HCEC 1CT (cell line): ENCODE data around the gene MRPS27.

Experiments
- DNase-seq: peaks from one replicate; pipeline ENCODE4 v3.0.0-alpha.2; 2017

MRPS27 gene

DNA sequence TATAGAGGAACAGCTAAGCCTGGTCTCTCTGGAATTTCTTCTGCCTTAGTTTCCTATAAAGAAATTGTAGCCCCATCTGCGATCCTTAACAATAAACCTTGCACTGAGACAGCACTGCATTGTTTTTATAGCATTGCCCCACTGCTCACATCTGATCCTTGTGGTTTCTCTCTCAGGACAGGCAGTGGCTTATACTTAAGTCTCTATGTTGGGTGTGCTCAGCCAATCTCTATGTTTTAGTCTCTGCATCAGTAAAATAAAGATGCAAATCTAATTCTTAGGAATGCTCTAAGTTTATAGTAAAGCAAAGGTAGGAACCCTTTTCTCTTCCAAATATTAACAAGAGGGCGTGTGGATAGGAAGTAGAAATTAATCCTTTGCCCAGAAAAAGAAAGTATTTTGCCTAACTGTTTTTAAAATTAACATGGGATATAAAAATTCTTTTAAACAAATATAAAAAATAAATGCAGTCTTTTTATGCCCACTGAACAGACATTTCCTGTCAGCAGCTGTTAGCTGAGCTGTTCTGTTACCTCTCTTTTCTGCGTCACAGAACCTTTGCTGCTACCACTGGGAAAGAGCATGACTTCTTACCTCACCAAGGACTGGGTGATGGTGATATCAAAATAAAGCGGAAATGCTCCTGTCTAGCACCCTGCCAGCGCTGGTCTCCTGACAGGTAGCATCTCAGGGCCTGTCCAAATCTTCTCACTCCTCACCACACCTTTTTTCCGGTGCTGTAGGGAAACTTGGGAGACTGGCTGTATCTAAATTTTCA lies 29.5 kb downstream of the MRPS27 start:
- no peak for DNase-seq

GRCh38 chr5:72288924-72289323 lies 31.1 kb downstream of the MRPS27 start:
- no peak for DNase-seq

- DNase-seq, result no peak
Measured at GRCh38 chr5:72286798-72287197, 33.2 kb downstream of the MRPS27 start.

DNA sequence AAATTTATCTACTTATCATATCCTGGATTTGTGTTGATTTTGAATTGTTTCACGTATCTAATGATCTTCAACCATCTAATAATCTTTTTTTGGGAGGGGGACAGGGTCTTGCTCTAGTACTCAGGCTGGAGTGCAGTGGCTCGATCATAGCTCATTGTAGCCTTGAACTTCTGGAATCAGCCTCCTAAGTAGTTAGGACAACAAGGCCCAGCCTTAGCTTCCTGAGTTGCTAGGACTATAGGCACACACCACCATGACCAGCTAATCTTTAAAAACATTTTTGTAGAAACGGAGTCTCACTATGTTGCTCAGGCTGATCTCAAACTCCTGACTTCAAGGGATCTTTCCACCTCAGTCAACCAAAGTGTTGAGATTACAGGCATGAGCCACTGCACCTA lies 34.6 kb downstream of the MRPS27 start:
- no peak for DNase-seq

- no peak for DNase-seq
Measured at GRCh38 chr5:72284559-72285423, 35.2 kb downstream of the MRPS27 start.

DNA sequence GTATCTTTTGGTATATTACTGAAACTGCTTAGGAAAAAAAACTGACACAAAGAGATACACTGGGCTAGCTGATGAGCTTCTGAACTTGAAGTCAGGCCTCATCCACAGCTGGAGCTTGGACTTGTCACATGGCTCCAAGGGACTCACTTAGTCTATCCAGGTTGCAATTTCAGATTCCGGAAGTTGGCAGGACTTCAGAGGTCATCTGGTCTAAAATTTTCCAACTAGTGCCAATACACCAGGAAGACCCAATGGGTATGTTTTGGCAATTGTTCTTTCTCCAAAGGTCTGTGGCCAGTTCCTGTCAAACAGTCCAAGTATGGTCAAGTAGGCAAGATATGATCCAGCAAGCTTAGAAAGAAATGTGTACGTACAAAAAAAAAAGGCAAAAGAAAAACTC lies 36.7 kb downstream of the MRPS27 start:
- DNase-seq, result no peak

DNA sequence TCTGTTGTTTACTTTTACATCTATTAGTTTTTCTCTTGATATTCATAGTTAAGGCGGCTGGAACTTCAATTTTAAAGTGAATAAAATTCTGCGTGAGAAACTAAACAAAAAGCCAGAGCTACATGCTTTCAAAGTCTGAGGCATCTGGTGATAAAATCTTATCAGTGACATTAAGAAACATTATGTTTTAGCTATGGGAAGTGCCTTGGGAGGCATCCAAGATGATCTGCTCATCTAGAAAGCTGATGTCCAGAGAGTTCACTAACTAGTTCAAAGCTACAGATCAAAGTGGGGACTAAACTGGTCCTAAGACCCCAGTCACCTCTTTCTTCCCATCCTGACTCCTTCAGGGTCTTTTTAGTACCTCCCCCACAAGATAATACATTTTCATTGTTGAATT lies 37.2 kb downstream of the MRPS27 start:
- DNase-seq, result no peak

- DNase-seq, result peak; percentile 86
Measured at GRCh38 chr5:72281764-72282499, 38.1 kb downstream of the MRPS27 start.

GRCh38 chr5:72281430-72281763 lies 38.6 kb downstream of the MRPS27 start:
- DNase-seq, result no peak

DNA sequence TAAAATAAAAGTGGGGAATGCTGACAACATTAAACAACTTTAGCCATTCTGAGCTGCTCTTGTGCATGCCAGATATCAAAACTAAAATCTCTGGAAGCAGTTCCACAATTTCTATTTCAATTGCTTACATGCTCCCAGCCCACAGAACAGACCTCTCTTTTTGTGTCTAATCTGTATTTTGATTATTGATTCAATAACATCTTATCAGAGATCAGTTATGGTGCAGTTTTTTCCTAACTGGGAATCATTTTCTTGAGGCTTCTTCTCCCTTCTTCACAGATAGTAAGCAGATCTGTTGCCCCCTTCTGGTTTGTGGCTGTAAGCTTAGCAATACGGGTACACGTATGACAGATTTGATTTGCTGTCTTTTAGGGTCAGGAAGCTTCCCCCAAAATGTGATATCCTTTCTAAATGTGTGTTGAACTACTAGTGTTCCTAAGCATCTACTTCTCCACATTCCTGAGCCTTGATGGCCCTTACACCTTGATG lies 39.4 kb downstream of the MRPS27 start:
- DNase-seq, result peak; percentile 56

GRCh38 chr5:72276219-72276752 lies 43.8 kb downstream of the MRPS27 start:
- no peak for DNase-seq

GRCh38 chr5:72273547-72273946 lies 46.5 kb downstream of the MRPS27 start:
- DNase-seq, result no peak

- no peak for DNase-seq
Measured at GRCh38 chr5:72272398-72272797, 47.6 kb downstream of the MRPS27 start.

GRCh38 chr5:72271702-72272101 lies 48.3 kb downstream of the MRPS27 start:
- DNase-seq, result no peak

DNA sequence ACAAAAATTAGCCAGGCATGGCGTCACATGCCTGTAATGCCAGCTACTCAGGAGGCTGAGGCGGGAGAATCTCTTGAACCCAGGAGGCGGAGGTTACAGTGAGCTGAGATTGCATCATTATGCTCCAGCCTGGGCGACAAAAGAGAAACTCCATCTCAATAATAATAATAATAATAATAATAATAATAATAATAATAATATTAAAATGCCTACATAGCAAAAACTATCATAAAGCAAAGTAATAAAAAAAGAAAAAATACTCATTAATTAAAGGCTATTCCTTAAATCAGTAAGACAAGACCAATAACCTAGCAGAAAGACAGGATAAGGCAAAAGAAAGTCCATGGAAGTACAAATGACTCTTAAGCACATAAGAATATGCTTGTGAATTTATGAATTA lies 50.0 kb downstream of the MRPS27 start:
- no peak for DNase-seq

DNA sequence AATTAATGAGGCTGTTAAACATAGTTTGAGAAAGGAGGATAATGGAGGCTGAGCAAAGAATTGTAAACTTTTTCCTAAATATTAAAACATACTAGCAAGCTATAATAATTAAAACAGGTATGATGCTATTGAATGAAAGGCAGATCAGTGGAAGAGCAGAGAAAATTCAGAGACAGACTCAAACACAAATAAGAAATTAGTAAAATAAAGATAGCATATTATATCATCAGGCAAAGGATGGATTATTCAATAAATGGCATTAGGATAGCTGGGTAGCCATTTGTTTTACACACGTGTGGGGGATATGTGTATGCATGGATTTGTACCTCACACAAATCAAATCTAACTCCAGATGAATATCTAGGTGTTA lies 50.6 kb downstream of the MRPS27 start:
- DNase-seq, result no peak

GRCh38 chr5:72268753-72269410 lies 51.2 kb downstream of the MRPS27 start:
- DNase-seq, result peak; percentile 33

DNA sequence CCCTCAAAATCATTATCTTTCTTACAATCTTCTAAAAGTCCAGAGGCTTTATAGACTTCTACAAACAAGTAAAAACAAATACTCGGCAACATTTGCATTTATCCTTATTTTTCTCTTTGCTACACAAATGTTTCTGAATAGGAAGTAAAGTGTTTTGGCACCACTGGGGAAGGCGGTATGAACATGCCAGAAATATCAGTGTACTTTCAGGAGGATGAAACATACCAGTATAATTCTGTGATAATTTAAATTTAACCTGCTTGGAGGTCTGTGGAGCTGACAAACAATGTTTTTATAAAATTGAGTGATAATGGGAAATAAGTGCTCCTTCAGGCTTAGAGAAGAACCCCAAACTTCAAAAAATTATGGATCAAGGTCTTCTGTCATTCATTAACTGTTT lies 51.8 kb downstream of the MRPS27 start:
- no peak for DNase-seq

GRCh38 chr5:72267685-72268084 lies 52.4 kb downstream of the MRPS27 start:
- no peak for DNase-seq

- no peak for DNase-seq
Measured at GRCh38 chr5:72266862-72267261, 53.2 kb downstream of the MRPS27 start.

GRCh38 chr5:72265032-72265877 lies 54.8 kb downstream of the MRPS27 start:
- no peak for DNase-seq

GRCh38 chr5:72256536-72256935 lies 63.5 kb downstream of the MRPS27 start:
- DNase-seq, result peak; percentile 11
